Aorta (tissue), 5 donors: Measurements from ENCODE around the gene ANKFY1. TPM values are rescaled to one million over a fixed set of nuclear protein-coding genes. Genes with fewer than 3 reads are reported as not detected.

Experiments used
- ATAC-seq: fragments of 200-7000 bp; cut with Tn5 transposase; one replicate; pipeline ENCODE4 v1.9.1; 2022; ENCODE audit warnings: moderate library complexity; ENCODE audit not compliant: low FRiP score
- DNase-seq, 2 donors: peaks; one replicate each; pipeline ENCODE4 v3.0.0-alpha.2; 2020
- H3K27ac ChIP-seq, 2 donors: one replicate each; pipeline ENCODE4 v1.5.1; 2013; ENCODE audit warnings: low read length in 2 of 2, mild to moderate bottlenecking in 2 of 2, moderate library complexity in 2 of 2, control low read depth in 1 of 2, inconsistent platforms in 1 of 2, low read depth in 1 of 2
- H3K27me3 ChIP-seq, 2 donors: one replicate each; pipeline ENCODE4 v1.6.1; 2013; ENCODE audit warnings: control low read depth in 1 of 2, low read length in 1 of 2, mild to moderate bottlenecking in 1 of 2, moderate library complexity in 1 of 2; ENCODE audit not compliant: insufficient read depth in 2 of 2, control insufficient read depth in 1 of 2
- H3K36me3 ChIP-seq, 2 donors: one replicate each; pipeline ENCODE4 v1.6.1; 2013; ENCODE audit warnings: control low read depth in 1 of 2, low read length in 1 of 2, mild to moderate bottlenecking in 1 of 2; ENCODE audit not compliant: insufficient read depth in 2 of 2, control insufficient read depth in 1 of 2
- H3K4me1 ChIP-seq, 2 donors: one replicate each; pipeline ENCODE4 v1.6.1; 2013; ENCODE audit warnings: low read length in 2 of 2, control low read depth in 1 of 2, mild to moderate bottlenecking in 1 of 2, moderate library complexity in 1 of 2; ENCODE audit not compliant: insufficient read depth in 2 of 2, control insufficient read depth in 1 of 2
- H3K4me3 ChIP-seq, 2 donors: one replicate each; pipeline ENCODE4 v1.5.1; 2013; ENCODE audit warnings: low read length in 2 of 2, control low read depth in 1 of 2, mild to moderate bottlenecking in 1 of 2
- H3K9me3 ChIP-seq: one replicate; pipeline ENCODE4 v1.6.1; 2013; ENCODE audit warnings: mild to moderate bottlenecking, low read length; ENCODE audit not compliant: control insufficient read depth
- WGBS, 2 donors: extraction: QIAGEN DNeasy Blood & Tissue Kit; methylation state at CpG; one replicate each; pipeline ENCODE4 v1.1.7; 2013; 5-methylcytosine and 5-hydroxymethylcytosine counted together
- intact Hi-C, 2 donors: fragments of 100-400 bp; cut with DNase I; formaldehyde crosslinking; loops; one replicate each; pipeline versions ENCODE4 v1.14.2 to v1.15.0; 2022
- polyA plus RNA-seq, 2 donors: library from polyadenylated mRNA; stranded (reverse); fragments of 200-250 nt; gene quantifications; one replicate each; pipeline ENCODE4 v1.2.3, GENCODE V29; 2013
- total RNA-seq, 2 donors: library from RNA; stranded (reverse); fragmentation: NEBNext Ultra II Directional; extraction: Animal tissue kit (Norgen Biotek cat#: 25700); gene quantifications; one replicate each; pipeline ENCODE4 v1.2.1, GENCODE V29; 2021
- donor health status: healthy with polysubstance abuse.
- donor health status: Bipolar disorder and iron deficiency.
- donor health status: DM: no; HTN: no; CAD: no.
- donor health status: DM: no; HTN: no; CAD: no.
- donor health status: DM: yes; HTN: yes; CAD: no.

ANKFY1 gene
- total and polyA plus RNA-seq, 4 donors, result 4.5 to 71.6 (median 37.7) TPM

DNA sequence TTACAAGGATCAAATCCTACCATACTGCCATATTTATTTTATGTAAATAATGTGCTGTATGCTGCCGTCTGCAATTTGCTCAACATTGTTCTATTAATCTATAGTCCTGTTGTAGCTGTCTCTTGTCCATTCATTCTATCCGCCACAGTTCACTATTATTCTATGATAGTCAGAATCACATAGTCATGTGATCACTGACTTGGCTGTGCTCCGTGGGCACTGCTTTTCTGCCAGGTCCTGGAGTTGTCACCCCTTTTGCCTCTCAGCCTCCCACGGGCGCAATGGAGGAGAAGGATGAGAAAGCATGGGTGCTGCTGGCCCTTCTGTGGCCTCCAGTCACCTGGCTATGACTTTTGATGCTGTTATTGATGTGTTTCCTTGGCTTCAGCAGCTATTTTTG is 37.3 kb upstream of the ANKFY1 start:
- intact Hi-C loops, result loop anchor here (5.0 to 10.0 kb wide), 3 partner anchors 64 to 111 kb away; partner anchors contain the start of gene UBE2G1 (in 1 of the 2)

DNA sequence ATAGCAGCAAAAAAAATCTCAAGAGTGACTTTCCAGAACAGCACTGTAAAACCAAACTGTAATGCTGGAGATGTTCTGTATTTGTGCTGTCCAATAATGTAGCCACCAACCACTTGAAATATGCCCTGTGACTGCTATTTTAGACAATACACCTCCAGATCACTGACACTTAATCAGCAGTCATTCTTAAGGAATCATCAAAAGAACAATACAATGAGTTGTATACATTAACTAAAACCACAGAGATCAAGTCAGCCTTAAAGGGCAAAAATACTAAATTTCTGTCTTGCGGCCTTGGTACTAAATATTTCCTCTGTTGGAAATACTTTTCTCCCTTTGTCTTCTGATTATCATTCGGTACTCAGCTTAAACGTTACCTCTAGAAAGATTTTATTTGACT is 33.6 kb upstream of the ANKFY1 start:
- Histone ChIP-seq H3K9me3 (no peaks in the 10 kb centered on the region), H3K36me3 (peaks cover 0 to 2% of the 10 kb centered on the region in 2 donors), H3K27me3 (no peaks in the 10 kb centered on the region), H3K4me3 (no peak overlapping the region), H3K4me1 (no peaks in the 10 kb centered on the region), H3K27ac (no peak overlapping the region)
- DNase-seq (no peak), ATAC-seq (no peak)
- 89 to 91% methylated on average over 3 of the region's 3 CpGs for WGBS, 2 donors
- intact Hi-C loops, result no loop called here

More for the DNA sequence above, 37.3 kb upstream of the ANKFY1 start:
- no peak for DNase-seq
- H3K4me3 ChIP-seq, result no peak overlapping the region
- 26 to 39% methylated on average over 5 of the region's 5 CpGs for WGBS, 2 donors
- H3K4me1 ChIP-seq, result no peaks in the 10 kb centered on the region
- H3K27ac ChIP-seq, result no peak overlapping the region
- peaks cover 0 to 2% of the 10 kb centered on the region in 2 donors for H3K36me3 ChIP-seq
- H3K9me3 ChIP-seq, result no peaks in the 10 kb centered on the region
- H3K27me3 ChIP-seq, result no peaks in the 10 kb centered on the region
- no peak for ATAC-seq

DNA sequence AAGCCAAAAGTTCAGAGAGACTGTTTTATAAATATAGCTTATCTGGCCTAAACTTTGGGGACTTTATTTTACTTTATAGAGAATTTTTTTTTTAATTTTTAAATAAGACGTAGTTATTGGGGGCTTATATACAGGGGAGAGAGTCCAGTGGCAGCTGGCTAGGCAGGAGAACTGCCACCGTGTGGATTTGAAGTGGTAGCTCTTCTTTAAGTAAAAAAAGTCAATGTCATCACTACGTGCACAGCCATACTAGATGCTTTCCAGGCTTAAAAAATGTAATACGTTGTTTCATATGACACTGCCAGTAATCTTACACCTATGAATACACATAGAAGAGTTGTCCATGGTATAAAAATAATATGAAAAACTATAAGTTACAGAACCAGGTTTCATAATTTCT is 31.9 kb upstream of the ANKFY1 start:
- intact Hi-C loops, result no loop called here
- no peak for ATAC-seq
- H3K27ac ChIP-seq, result no peak overlapping the region
- H3K9me3 ChIP-seq, result no peaks in the 10 kb centered on the region
- no peaks in the 10 kb centered on the region for H3K4me1 ChIP-seq
- 58 to 60% methylated on average over 4 of the region's 4 CpGs for WGBS, 2 donors
- H3K27me3 ChIP-seq, result no peaks in the 10 kb centered on the region
- DNase-seq, result no peak
- no peak overlapping the region for H3K4me3 ChIP-seq
- no peaks in the 10 kb centered on the region for H3K36me3 ChIP-seq

DNA sequence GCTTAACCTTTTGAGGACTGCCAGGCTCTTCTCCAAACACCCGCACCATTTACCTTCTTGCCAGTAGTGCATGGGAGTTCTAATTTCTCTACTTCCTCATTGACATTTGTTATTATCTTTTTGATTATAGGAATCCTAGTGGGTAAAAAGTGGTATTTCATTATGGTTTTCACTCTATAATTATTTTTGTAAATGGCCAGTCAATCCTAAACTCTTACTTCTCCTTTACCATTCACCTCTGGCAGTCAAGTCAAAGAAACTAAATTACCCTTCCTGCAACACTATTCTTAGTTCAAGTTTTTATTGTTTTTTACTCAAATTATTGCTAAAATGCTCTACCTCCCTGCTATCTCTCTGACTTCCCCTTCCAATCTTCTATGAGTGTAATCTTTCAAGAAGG is 29.8 kb upstream of the ANKFY1 start:
- Histone ChIP-seq H3K27me3 (no peaks in the 10 kb centered on the region), H3K36me3 (no peaks in the 10 kb centered on the region), H3K27ac (no peak overlapping the region), H3K4me3 (no peak overlapping the region), H3K9me3 (no peaks in the 10 kb centered on the region), H3K4me1 (no peaks in the 10 kb centered on the region)
- no peak for DNase-seq
- intact Hi-C loops, result no loop called here
- 87 to 94% methylated on average over 1 of the region's 1 CpG for WGBS, 2 donors
- ATAC-seq, result no peak

DNA sequence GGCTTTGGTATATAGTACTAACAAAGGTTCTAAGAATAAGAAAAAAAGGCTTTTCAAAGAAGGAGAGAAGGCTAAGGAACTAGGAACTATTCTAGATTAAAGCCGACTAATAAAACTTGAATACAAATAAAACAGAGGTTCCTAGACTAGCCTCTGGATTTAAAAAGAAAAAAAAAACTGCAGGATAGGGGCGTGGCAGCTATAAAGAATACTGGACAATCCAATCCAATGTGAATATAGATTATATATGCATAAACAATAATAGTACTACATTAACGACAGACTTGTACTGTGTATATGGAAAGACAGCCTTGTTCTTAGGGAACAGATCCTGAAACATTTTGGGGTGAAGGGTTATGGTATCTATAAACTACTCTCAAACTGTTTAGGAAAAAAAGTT is 23.9 kb upstream of the ANKFY1 start:
- Histone ChIP-seq H3K27ac (no peak overlapping the region), H3K4me3 (no peak overlapping the region), H3K36me3 (no peaks in the 10 kb centered on the region), H3K9me3 (no peaks in the 10 kb centered on the region), H3K27me3 (no peaks in the 10 kb centered on the region), H3K4me1 (no peaks in the 10 kb centered on the region)
- DNase-seq (no peak), ATAC-seq (no peak)
- intact Hi-C loops, result no loop called here
- WGBS, 2 donors, result 92% methylated on average over 3 of the region's 3 CpGs

DNA sequence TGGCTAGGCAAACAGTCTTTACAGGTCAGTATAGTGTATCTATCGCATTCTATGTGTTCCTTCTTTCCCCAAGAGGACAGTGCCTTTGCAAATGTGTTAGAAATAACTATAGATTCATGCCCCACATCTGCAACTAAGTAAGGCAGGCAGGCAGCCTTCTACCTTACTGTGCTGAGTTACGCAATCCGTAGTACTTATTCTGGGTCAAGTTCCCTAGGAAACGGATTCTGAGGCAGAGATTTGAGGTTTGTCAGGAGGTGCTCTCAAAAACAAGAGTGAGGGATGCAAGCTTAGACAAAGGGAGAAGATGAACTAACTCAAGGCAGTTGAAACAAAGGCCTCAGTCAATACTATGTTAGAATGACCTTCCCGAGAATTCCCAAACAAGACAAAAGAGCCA is 12.7 kb upstream of the ANKFY1 start:
- ATAC-seq (no peak), DNase-seq (no peak)
- Histone ChIP-seq H3K36me3 (no peaks in the 10 kb centered on the region), H3K9me3 (no peaks in the 10 kb centered on the region), H3K4me3 (no peak overlapping the region), H3K27me3 (no peaks in the 10 kb centered on the region), H3K4me1 (no peaks in the 10 kb centered on the region), H3K27ac (no peak overlapping the region)
- WGBS, 2 donors, result 96 to 97% methylated on average over 5 of the region's 5 CpGs
- intact Hi-C loops, result no loop called here

DNA sequence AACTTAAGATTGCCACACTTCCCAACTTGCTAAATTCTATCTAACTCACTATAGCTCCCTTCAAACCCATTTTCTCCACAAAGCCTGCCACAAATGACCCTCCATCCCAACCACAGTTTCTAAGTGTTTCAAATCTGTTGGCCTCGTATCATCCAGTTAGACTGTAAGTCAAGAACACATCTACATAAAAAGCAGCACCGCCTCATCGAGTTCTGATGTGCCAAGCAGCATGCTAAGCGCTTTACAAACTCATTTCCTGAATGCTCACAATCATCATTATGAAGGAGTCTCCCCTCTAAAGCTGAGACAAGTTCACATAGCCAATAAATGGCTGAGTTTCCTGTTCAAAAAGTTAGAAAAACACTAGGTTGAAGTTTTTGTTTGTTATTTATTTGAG is 9.2 kb upstream of the ANKFY1 start:
- no peak overlapping the region for H3K27ac ChIP-seq
- intact Hi-C loops, result no loop called here
- 92 to 94% methylated on average over 4 of the region's 4 CpGs for WGBS, 2 donors

DNA sequence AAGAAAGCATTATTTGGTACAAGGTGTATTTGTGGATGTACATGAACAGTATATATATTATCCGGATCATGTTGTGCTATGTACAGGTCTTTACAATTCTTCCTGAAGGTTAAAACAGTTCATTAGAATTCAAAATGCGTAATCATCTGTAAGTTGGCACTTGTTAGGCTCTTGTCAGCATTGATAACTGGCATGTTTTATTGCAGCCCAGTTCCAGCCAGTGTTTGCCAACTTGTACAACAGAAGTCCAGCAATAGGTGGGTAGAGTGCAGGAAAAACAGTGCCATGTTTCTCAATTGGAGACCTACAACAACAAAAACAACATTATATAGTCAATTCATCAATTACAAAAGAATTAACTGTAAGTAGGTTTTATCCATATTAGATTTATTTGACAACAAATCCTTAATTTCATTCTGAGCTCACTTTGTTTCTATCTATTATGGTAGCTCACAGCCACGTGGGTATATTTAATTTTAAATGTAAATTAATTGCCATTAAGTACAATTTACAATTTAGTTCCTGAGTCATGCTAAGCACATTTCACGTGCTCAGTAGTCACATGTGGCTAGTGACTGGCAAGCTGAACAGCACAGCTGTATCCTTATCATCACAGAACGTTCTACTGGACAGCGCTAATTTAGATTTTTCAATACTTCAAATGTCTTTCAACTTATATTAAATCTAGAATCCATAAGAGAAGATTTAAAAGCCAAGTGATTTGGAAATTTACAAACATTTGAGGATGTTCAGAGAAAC is 8.6 kb upstream of the ANKFY1 start:
- Histone ChIP-seq H3K27me3 (no peaks in the 10 kb centered on the region), H3K9me3 (no peaks in the 10 kb centered on the region), H3K27ac (no peak overlapping the region), H3K4me3 (no peak overlapping the region), H3K36me3 (no peaks in the 10 kb centered on the region), H3K4me1 (peaks cover 0 to 5% of the 10 kb centered on the region in 2 donors)
- ATAC-seq (no peak), DNase-seq (no peak)
- intact Hi-C loops, result no loop called here
- WGBS, 2 donors, result 65 to 70% methylated on average over 6 of the region's 6 CpGs

More for the DNA sequence above, 9.2 kb upstream of the ANKFY1 start:
- peaks cover 0 to 5% of the 10 kb centered on the region in 2 donors for H3K4me1 ChIP-seq
- H3K9me3 ChIP-seq, result no peaks in the 10 kb centered on the region
- H3K27me3 ChIP-seq, result no peaks in the 10 kb centered on the region
- no peak for ATAC-seq
- no peaks in the 10 kb centered on the region for H3K36me3 ChIP-seq
- no peak overlapping the region for H3K4me3 ChIP-seq
- no peak for DNase-seq

DNA sequence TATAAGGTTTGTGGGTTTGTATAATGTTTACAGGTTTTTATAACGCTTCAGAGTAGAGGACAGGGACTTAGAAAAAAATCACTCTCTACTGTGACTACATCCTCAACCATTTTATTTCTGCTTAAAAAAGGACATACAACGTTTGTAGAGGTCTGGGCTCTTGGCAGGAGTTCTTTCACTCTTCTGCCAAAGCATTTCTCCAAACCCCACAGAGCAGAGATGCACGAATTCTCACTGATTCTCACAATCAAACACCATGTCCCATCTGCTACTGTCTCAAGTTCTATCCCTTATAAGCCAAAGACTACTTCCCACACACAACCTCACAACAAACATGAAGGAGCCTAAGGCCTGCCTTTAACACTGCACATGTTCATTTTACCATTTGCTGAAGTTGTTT is 7.0 kb upstream of the ANKFY1 start:
- DNase-seq, result no peak
- H3K9me3 ChIP-seq, result no peaks in the 10 kb centered on the region
- H3K4me1 ChIP-seq, result peaks cover 2 to 5% of the 10 kb centered on the region in 2 donors
- intact Hi-C loops, result no loop called here
- no peaks in the 10 kb centered on the region for H3K36me3 ChIP-seq
- no peak overlapping the region for H3K4me3 ChIP-seq
- no peak for ATAC-seq
- H3K27ac ChIP-seq, result no peak overlapping the region
- no peaks in the 10 kb centered on the region for H3K27me3 ChIP-seq
- WGBS, 2 donors, result 23 to 25% methylated on average over 3 of the region's 3 CpGs
